K562 (cell line): ENCODE data around the gene ZNF331. TPM values are rescaled to one million over a fixed set of nuclear protein-coding genes. Genes with fewer than 3 reads are reported as not detected.

ENCODE experiments used
- ARID1B ChIP-seq: fragments of 450-650 bp; IDR thresholded peaks from 2 replicates; pipeline ENCODE4 v1.6.1; 2016; ENCODE audit warnings: antibody characterized with exemption, mild to moderate bottlenecking, inconsistent platforms
- CHD2 ChIP-seq: IDR thresholded peaks from 2 replicates; pipeline ENCODE4 v1.6.1; 2011; ENCODE audit warnings: low read depth, low read length
- FOSL1 ChIP-seq: fragments of 200-800 bp; sonication (Bioruptor generic); conservative IDR thresholded peaks from 2 replicates; pipeline ENCODE4 v1.6.1; 2016; ENCODE audit warnings: missing genetic modification characterization, missing compliant biosample characterization
- HMG20A ChIP-seq: fragments of 450-650 bp; formaldehyde crosslinking; conservative IDR thresholded peaks from 2 replicates; pipeline ENCODE4 v1.4.0; 2020; ENCODE audit warnings: mild to moderate bottlenecking, mixed read lengths
- JUND ChIP-seq, 2 experiments: IDR thresholded peaks; 2 replicates in 1 of 2; 3 replicates in 1 of 2; pipeline ENCODE4 v1.6.1; 2011; ENCODE audit warnings: borderline replicate concordance in 2 of 2, low read depth in 2 of 2, low read length in 2 of 2, improper control_type of control experiment in 1 of 2, missing biosample characterization in 1 of 2, missing genetic modification characterization in 1 of 2, missing genetic modification reagents in 1 of 2
- NUFIP1 ChIP-seq: fragments of 450-650 bp; IDR thresholded peaks from 2 replicates; pipeline ENCODE4 v1.6.1; 2018; ENCODE audit not compliant: partially characterized antibody
- ZNF23 ChIP-seq: fragments of 250-450 bp; sonication (Bioruptor Pico); IDR thresholded peaks from 2 replicates; pipeline ENCODE4 v1.4.0; 2020; ENCODE audit warnings: mild to moderate bottlenecking
- ZNF384 ChIP-seq: IDR thresholded peaks from 2 replicates; pipeline ENCODE4 v1.6.1; 2012; ENCODE audit warnings: low read depth, low read length, improper control_type of control experiment
- ZNF696 ChIP-seq: fragments of 250-450 bp; sonication (Bioruptor Pico); conservative IDR thresholded peaks from 2 replicates; pipeline ENCODE4 v1.4.0; 2020; ENCODE audit warnings: mild to moderate bottlenecking, moderate library complexity
- ZNF785 ChIP-seq: fragments of 250-450 bp; sonication (Bioruptor Pico); IDR thresholded peaks from 2 replicates; pipeline ENCODE4 v1.4.0; 2020; ENCODE audit warnings: mild to moderate bottlenecking
- polyA plus RNA-seq, 8 experiments: library from polyadenylated mRNA; depleted of rRNA in 4 of 8; stranded (reverse) in 5 of 8; unstranded in 3 of 8; fragments of >200 nt; fragmentation: Nextera tagmentation in 2 of 8; fragmentation: Illumina TruSeq in 1 of 8; extraction: Ambion mirVana in 2 of 8; extraction: Trizol in 1 of 8; gene quantifications; 2 replicates each; pipeline versions ENCODE4 v1.2.1 to v1.2.3, GENCODE V29; 2011 to 2014; ENCODE audit warnings: inconsistent platforms in 1 of 8, missing spikeins in 1 of 8
- total RNA-seq, 7 experiments: library from RNA; depleted of rRNA in 6 of 7; stranded (reverse); fragments of >200 nt in 6 of 7; fragmentation: Illumina TruSeq in 2 of 7; extraction: Trizol in 2 of 7; gene quantifications; 2 replicates each; pipeline versions ENCODE4 v1.2.1 to v1.2.3, GENCODE V29; 2011 to 2021; ENCODE audit warnings: low replicate concordance in 1 of 7
- TF ChIP-seq, protein P1 (sequence below), 2 experiments: IDR thresholded peaks; 2 replicates each; pipeline ENCODE4 v1.6.1; 2011; ENCODE audit warnings: borderline replicate concordance in 1 of 2, control low read depth in 1 of 2, low read depth in 1 of 2, low read length in 1 of 2, mild to moderate bottlenecking in 1 of 2, mixed read lengths in 1 of 2, moderate library complexity in 1 of 2; ENCODE audit not compliant: insufficient read depth in 1 of 2, insufficient read length in 1 of 2, poor library complexity in 1 of 2, severe bottlenecking in 1 of 2; ENCODE audit errors: extremely low read depth in 1 of 2
- TF ChIP-seq, protein P2 (sequence below): fragments of 250-450 bp; sonication (Bioruptor Pico); IDR thresholded peaks from 2 replicates; pipeline ENCODE4 v1.8.0; 2021; ENCODE audit warnings: mild to moderate bottlenecking, moderate library complexity
- TF ChIP-seq, protein P3 (sequence below): fragments of 450-650 bp; conservative IDR thresholded peaks from 2 replicates; pipeline ENCODE4 v1.6.1; 2016; ENCODE audit warnings: missing genetic modification characterization, low read depth, mild to moderate bottlenecking, control low read depth, missing compliant biosample characterization
- TF ChIP-seq, protein P4 (sequence below): fragments of 450-650 bp; formaldehyde crosslinking; IDR thresholded peaks from 2 replicates; pipeline ENCODE4 v1.4.0; 2022; ENCODE audit warnings: missing genetic modification characterization
- TF ChIP-seq, protein P5 (sequence below): sonication (generic); formaldehyde crosslinking; IDR thresholded peaks from 2 replicates; pipeline ENCODE4 v1.8.0; 2022; ENCODE audit warnings: mild to moderate bottlenecking, missing genetic modification reagents
- TF ChIP-seq, protein P6 (sequence below): IDR thresholded peaks from 3 replicates; pipeline ENCODE4 v1.6.1; 2011; ENCODE audit warnings: borderline replicate concordance, mild to moderate bottlenecking; ENCODE audit not compliant: insufficient read length, insufficient read depth
- TF ChIP-seq, protein P7 (sequence below): fragments of 250-450 bp; sonication (Bioruptor Pico); IDR thresholded peaks from 2 replicates; pipeline ENCODE4 v1.4.0; 2020; ENCODE audit warnings: mild to moderate bottlenecking, moderate library complexity

The ZNF331 gene
- total and polyA plus RNA-seq, 9 of the 15 experiments (the other 6 are each of a cell fraction or from before 2014, with no cell fraction given): 0.23 to 2.7 (median 0.76) TPM

DNA sequence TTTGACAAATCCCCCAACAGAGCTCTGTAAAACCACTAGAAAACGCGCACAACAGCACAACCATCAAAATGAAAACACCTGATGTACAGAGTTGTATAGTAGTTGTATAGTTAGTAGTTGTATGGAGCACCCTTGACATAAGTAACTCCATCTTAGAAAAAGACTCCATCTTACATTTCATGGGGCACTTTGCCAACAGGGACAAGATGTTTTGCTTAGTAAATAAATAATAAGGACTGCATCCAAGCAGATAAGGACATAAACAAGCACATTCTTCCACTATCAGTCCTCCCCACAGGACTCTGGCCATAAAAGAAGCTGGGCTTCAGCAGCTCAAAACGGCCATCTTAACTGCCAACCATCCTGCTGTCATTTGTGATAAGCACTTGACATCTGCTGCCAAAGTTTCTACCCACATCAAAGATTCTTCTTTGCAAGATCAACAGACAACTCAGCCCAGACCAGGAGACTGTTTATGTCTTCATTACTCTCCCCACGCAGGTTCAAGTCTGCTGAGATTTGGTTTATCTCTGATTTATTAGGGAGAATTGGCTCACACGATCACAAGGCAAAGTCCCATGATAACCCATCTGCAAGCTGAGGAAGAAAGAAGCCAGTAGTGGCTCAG lies 20.7 kb upstream of the ZNF331 start (continued):
- TF ChIP-seq, protein P1, sequence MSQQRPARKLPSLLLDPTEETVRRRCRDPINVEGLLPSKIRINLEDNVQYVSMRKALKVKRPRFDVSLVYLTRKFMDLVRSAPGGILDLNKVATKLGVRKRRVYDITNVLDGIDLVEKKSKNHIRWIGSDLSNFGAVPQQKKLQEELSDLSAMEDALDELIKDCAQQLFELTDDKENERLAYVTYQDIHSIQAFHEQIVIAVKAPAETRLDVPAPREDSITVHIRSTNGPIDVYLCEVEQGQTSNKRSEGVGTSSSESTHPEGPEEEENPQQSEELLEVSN (IDR thresholded peaks at IDR 0.05; ENCODE audit: borderline replicate concordance in 1 of 2, extremely low read depth in 1 of 2, insufficient read depth in 1 of 2, insufficient read length in 1 of 2, low read depth in 1 of 2, low read length in 1 of 2, poor library complexity in 1 of 2, severe bottlenecking in 1 of 2): no peak
- TF ChIP-seq ZNF23 (CRISPR knock-in tag) (no peak), ZNF696 (CRISPR knock-in tag) (no peak), ZNF384 (no peak), ARID1B (peak; percentile 87), CHD2 (no peak), FOSL1 (peak; percentile 56), ZNF785 (no peak), HMG20A (no peak), NUFIP1 (no peak), JUND (IDR thresholded peaks at IDR 0.05; ENCODE audit: borderline replicate concordance, low read depth, low read length) (no peak), JUND (tag; IDR thresholded peaks at IDR 0.05; ENCODE audit: borderline replicate concordance, low read depth, low read length) (peak; percentile 78; the same call in 1 of the 3 replicates)
- TF ChIP-seq, protein P2, sequence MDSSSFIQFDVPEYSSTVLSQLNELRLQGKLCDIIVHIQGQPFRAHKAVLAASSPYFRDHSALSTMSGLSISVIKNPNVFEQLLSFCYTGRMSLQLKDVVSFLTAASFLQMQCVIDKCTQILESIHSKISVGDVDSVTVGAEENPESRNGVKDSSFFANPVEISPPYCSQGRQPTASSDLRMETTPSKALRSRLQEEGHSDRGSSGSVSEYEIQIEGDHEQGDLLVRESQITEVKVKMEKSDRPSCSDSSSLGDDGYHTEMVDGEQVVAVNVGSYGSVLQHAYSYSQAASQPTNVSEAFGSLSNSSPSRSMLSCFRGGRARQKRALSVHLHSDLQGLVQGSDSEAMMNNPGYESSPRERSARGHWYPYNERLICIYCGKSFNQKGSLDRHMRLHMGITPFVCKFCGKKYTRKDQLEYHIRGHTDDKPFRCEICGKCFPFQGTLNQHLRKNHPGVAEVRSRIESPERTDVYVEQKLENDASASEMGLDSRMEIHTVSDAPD (CRISPR knock-in tag): peak; percentile 74; the same call in 1 of the 2 replicates
- TF ChIP-seq, protein P3, sequence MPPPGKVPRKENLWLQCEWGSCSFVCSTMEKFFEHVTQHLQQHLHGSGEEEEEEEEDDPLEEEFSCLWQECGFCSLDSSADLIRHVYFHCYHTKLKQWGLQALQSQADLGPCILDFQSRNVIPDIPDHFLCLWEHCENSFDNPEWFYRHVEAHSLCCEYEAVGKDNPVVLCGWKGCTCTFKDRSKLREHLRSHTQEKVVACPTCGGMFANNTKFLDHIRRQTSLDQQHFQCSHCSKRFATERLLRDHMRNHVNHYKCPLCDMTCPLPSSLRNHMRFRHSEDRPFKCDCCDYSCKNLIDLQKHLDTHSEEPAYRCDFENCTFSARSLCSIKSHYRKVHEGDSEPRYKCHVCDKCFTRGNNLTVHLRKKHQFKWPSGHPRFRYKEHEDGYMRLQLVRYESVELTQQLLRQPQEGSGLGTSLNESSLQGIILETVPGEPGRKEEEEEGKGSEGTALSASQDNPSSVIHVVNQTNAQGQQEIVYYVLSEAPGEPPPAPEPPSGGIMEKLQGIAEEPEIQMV (tag): peak; percentile 88
- TF ChIP-seq, protein P4, sequence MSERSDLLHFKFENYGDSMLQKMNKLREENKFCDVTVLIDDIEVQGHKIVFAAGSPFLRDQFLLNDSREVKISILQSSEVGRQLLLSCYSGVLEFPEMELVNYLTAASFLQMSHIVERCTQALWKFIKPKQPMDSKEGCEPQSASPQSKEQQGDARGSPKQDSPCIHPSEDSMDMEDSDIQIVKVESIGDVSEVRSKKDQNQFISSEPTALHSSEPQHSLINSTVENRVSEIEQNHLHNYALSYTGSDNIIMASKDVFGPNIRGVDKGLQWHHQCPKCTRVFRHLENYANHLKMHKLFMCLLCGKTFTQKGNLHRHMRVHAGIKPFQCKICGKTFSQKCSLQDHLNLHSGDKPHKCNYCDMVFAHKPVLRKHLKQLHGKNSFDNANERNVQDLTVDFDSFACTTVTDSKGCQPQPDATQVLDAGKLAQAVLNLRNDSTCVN (CRISPR knock-in tag): peak; percentile 82; the same call in 1 of the 2 replicates
- TF ChIP-seq, protein P5, sequence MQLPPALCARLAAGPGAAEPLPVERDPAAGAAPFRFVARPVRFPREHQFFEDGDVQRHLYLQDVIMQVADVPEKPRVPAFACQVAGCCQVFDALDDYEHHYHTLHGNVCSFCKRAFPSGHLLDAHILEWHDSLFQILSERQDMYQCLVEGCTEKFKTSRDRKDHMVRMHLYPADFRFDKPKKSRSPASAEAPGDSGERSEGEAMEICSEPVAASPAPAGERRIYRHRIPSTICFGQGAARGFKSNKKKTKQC (CRISPR knock-in tag): no peak
- TF ChIP-seq, protein P6, sequence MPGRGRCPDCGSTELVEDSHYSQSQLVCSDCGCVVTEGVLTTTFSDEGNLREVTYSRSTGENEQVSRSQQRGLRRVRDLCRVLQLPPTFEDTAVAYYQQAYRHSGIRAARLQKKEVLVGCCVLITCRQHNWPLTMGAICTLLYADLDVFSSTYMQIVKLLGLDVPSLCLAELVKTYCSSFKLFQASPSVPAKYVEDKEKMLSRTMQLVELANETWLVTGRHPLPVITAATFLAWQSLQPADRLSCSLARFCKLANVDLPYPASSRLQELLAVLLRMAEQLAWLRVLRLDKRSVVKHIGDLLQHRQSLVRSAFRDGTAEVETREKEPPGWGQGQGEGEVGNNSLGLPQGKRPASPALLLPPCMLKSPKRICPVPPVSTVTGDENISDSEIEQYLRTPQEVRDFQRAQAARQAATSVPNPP: no peak
- TF ChIP-seq, protein P7, sequence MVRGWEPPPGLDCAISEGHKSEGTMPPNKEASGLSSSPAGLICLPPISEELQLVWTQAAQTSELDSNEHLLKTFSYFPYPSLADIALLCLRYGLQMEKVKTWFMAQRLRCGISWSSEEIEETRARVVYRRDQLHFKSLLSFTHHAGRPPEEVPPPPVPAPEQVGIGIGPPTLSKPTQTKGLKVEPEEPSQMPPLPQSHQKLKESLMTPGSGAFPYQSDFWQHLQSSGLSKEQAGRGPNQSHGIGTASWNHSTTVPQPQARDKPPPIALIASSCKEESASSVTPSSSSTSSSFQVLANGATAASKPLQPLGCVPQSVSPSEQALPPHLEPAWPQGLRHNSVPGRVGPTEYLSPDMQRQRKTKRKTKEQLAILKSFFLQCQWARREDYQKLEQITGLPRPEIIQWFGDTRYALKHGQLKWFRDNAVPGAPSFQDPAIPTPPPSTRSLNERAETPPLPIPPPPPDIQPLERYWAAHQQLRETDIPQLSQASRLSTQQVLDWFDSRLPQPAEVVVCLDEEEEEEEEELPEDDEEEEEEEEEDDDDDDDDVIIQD (CRISPR knock-in tag): peak; percentile 93; the same call in 1 of the 2 replicates
